ENCODE results near the gene KCNC3.

- no peak for TF ChIP-seq ZNF550 (CRISPR knock-in tag; IDR thresholded peaks at IDR 0.05; ENCODE audit: borderline replicate concordance)
- TF ChIP-seq SUZ12 (IDR thresholded peaks at IDR 0.05; ENCODE audit: low read depth, low read length) = no peak
- TF ChIP-seq GFI1 (CRISPR knock-in tag; IDR thresholded peaks at IDR 0.05; ENCODE audit: borderline replicate concordance) = no peak
- TF ChIP-seq JUND (CRISPR knock-in tag; IDR thresholded peaks at IDR 0.05) = no peak
- TF ChIP-seq MTA1 (CRISPR knock-in tag; IDR thresholded peaks at IDR 0.05; ENCODE audit: borderline replicate concordance) = no peak
- TF ChIP-seq, protein P1, sequence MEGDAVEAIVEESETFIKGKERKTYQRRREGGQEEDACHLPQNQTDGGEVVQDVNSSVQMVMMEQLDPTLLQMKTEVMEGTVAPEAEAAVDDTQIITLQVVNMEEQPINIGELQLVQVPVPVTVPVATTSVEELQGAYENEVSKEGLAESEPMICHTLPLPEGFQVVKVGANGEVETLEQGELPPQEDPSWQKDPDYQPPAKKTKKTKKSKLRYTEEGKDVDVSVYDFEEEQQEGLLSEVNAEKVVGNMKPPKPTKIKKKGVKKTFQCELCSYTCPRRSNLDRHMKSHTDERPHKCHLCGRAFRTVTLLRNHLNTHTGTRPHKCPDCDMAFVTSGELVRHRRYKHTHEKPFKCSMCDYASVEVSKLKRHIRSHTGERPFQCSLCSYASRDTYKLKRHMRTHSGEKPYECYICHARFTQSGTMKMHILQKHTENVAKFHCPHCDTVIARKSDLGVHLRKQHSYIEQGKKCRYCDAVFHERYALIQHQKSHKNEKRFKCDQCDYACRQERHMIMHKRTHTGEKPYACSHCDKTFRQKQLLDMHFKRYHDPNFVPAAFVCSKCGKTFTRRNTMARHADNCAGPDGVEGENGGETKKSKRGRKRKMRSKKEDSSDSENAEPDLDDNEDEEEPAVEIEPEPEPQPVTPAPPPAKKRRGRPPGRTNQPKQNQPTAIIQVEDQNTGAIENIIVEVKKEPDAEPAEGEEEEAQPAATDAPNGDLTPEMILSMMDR (CRISPR knock-in tag; IDR thresholded peaks at IDR 0.05) = no peak
- TF ChIP-seq, protein P2, sequence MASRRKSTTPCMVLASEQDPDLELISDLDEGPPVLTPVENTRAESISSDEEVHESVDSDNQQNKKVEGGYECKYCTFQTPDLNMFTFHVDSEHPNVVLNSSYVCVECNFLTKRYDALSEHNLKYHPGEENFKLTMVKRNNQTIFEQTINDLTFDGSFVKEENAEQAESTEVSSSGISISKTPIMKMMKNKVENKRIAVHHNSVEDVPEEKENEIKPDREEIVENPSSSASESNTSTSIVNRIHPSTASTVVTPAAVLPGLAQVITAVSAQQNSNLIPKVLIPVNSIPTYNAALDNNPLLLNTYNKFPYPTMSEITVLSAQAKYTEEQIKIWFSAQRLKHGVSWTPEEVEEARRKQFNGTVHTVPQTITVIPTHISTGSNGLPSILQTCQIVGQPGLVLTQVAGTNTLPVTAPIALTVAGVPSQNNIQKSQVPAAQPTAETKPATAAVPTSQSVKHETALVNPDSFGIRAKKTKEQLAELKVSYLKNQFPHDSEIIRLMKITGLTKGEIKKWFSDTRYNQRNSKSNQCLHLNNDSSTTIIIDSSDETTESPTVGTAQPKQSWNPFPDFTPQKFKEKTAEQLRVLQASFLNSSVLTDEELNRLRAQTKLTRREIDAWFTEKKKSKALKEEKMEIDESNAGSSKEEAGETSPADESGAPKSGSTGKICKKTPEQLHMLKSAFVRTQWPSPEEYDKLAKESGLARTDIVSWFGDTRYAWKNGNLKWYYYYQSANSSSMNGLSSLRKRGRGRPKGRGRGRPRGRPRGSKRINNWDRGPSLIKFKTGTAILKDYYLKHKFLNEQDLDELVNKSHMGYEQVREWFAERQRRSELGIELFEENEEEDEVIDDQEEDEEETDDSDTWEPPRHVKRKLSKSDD (CRISPR knock-in tag; IDR thresholded peaks at IDR 0.05; ENCODE audit: low read depth) = no peak
- TF ChIP-seq TCF7 (IDR thresholded peaks at IDR 0.05; ENCODE audit: low read depth) = no peak
- no peak for TF ChIP-seq TARDBP (CRISPR knock-in tag; IDR thresholded peaks at IDR 0.05)
- TF ChIP-seq FOXK2 (IDR thresholded peaks at IDR 0.05) = no peak
- TF ChIP-seq, protein P3, sequence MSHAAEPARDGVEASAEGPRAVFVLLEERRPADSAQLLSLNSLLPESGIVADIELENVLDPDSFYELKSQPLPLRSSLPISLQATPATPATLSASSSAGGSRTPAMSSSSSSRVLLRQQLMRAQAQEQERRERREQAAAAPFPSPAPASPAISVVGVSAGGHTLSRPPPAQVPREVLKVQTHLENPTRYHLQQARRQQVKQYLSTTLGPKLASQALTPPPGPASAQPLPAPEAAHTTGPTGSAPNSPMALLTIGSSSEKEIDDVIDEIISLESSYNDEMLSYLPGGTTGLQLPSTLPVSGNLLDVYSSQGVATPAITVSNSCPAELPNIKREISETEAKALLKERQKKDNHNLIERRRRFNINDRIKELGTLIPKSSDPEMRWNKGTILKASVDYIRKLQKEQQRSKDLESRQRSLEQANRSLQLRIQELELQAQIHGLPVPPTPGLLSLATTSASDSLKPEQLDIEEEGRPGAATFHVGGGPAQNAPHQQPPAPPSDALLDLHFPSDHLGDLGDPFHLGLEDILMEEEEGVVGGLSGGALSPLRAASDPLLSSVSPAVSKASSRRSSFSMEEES (CRISPR knock-in tag; IDR thresholded peaks at IDR 0.05) = no peak
- TF ChIP-seq, protein P4, sequence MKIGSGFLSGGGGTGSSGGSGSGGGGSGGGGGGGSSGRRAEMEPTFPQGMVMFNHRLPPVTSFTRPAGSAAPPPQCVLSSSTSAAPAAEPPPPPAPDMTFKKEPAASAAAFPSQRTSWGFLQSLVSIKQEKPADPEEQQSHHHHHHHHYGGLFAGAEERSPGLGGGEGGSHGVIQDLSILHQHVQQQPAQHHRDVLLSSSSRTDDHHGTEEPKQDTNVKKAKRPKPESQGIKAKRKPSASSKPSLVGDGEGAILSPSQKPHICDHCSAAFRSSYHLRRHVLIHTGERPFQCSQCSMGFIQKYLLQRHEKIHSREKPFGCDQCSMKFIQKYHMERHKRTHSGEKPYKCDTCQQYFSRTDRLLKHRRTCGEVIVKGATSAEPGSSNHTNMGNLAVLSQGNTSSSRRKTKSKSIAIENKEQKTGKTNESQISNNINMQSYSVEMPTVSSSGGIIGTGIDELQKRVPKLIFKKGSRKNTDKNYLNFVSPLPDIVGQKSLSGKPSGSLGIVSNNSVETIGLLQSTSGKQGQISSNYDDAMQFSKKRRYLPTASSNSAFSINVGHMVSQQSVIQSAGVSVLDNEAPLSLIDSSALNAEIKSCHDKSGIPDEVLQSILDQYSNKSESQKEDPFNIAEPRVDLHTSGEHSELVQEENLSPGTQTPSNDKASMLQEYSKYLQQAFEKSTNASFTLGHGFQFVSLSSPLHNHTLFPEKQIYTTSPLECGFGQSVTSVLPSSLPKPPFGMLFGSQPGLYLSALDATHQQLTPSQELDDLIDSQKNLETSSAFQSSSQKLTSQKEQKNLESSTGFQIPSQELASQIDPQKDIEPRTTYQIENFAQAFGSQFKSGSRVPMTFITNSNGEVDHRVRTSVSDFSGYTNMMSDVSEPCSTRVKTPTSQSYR (CRISPR knock-in tag; IDR thresholded peaks at IDR 0.05; ENCODE audit: borderline replicate concordance) = no peak
These were observed 19.6 kb downstream of the KCNC3 start for GRCh38 chr19:50309396-50310125.

All from HepG2 (cell line).